H1 (cell line): ENCODE data around the gene VSTM2B. TPM values are rescaled to one million over a fixed set of nuclear protein-coding genes. Genes with fewer than 3 reads are reported as not detected.

Experiments
- BACH1 ChIP-seq: IDR thresholded peaks from 2 replicates; pipeline ENCODE4 v1.6.1; 2012; ENCODE audit warnings: low read length, improper control_type of control experiment
- CREB1 ChIP-seq: IDR thresholded peaks from 2 replicates; pipeline ENCODE4 v1.6.1; 2012; ENCODE audit warnings: inconsistent platforms
- KDM4A ChIP-seq: IDR thresholded peaks from one replicate; pipeline ENCODE4 v1.7.1; 2012; ENCODE audit warnings: low read depth, mild to moderate bottlenecking, moderate library complexity, low read length, inconsistent platforms; ENCODE audit not compliant: severe bottlenecking
- PHF8 ChIP-seq: fragments of 200-600 bp; sonication (generic); conservative IDR thresholded peaks from 2 replicates; pipeline ENCODE4 v1.7.1; 2012; ENCODE audit warnings: low read depth, mild to moderate bottlenecking, inconsistent platforms, low read length, moderate library complexity
- POLR2A ChIP-seq, 2 experiments: IDR thresholded peaks; 1 replicate in 1 of 2; 2 replicates in 1 of 2; pipeline ENCODE4 v1.6.1; 2011; ENCODE audit warnings: low read depth in 2 of 2, low read length in 2 of 2, mild to moderate bottlenecking in 2 of 2; ENCODE audit errors: control extremely low read depth in 1 of 2
- RNF2 ChIP-seq: fragments of 200-900, 300-1000 bp; sonication (generic); IDR thresholded peaks from 2 replicates; pipeline ENCODE4 v1.7.1; 2016; ENCODE audit warnings: borderline replicate concordance, low read depth, mild to moderate bottlenecking, antibody characterized with exemption, low read length; ENCODE audit not compliant: poor library complexity, severe bottlenecking; ENCODE audit errors: missing control alignments
- SUZ12 ChIP-seq: fragments of 200-600 bp; sonication (generic); IDR thresholded peaks from 2 replicates; pipeline ENCODE4 v1.6.1; 2012; ENCODE audit warnings: mild to moderate bottlenecking, inconsistent platforms, low read length, moderate library complexity, mixed read lengths
- TBP ChIP-seq: IDR thresholded peaks from 2 replicates; pipeline ENCODE4 v1.6.1; 2011; ENCODE audit warnings: low read depth, low read length, improper control_type of control experiment
- polyA plus RNA-seq, 7 experiments: library from polyadenylated mRNA; depleted of rRNA in 3 of 7; stranded (reverse) in 5 of 7; unstranded in 2 of 7; fragments of >200 nt in 5 of 7; fragments of 200-250 nt in 2 of 7; gene quantifications; 1 replicate in 5 of 7; 2 replicates in 1 of 7; 4 replicates in 1 of 7; pipeline versions ENCODE4 v1.2.1 to v1.2.3, GENCODE V29; 2011 to 2013; ENCODE audit warnings: missing spikeins in 2 of 7, mixed read lengths in 2 of 7
- total RNA-seq: library from RNA; stranded (reverse); fragmentation: NEBNext Ultra II Directional; extraction: Animal tissue kit (Norgen Biotek cat#: 25700); gene quantifications from 2 replicates; pipeline ENCODE4 v1.2.1, GENCODE V29; 2021
- TF ChIP-seq, protein P1 (sequence below): fragments of 300-600 bp; sonication (generic); IDR thresholded peaks from 2 replicates; pipeline ENCODE4 v1.7.1; 2012; ENCODE audit warnings: low read length, moderate library complexity, mild to moderate bottlenecking, inconsistent platforms; ENCODE audit not compliant: insufficient replicate concordance
- TF ChIP-seq, protein P2 (sequence below): IDR thresholded peaks from 2 replicates; pipeline ENCODE4 v1.6.1; 2012; ENCODE audit warnings: inconsistent platforms
- TF ChIP-seq, protein P3 (sequence below): IDR thresholded peaks from 2 replicates; pipeline ENCODE4 v1.6.1; 2011; ENCODE audit warnings: low read depth, mild to moderate bottlenecking, low read length; ENCODE audit not compliant: insufficient read depth

The VSTM2B gene
- total and polyA plus RNA-seq, 2 of the 8 experiments (the other 6 are each of a cell fraction or from before 2014, with no cell fraction given): 0.82 to 1.5 TPM

DNA sequence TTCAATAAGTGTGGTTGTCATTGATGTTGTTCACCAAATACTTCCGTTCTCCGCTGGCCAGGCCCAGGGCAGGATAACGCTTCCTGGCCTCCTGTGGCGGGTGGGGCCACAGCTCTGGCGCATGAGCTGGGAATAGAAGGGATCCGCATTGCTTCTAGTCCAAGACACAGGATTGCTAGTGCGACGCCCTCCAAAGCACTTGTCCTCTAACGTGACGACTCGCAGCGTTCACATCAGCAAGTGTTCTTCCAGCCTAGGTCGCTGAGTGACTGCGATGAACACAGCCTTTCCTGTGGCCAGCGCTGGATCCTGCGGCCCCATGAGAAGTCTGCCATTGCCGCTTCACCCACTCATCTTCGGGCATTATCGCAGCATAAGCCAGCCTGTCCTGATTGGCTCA lies 39.4 kb downstream of the VSTM2B start (continued):
- TF ChIP-seq, protein P1, sequence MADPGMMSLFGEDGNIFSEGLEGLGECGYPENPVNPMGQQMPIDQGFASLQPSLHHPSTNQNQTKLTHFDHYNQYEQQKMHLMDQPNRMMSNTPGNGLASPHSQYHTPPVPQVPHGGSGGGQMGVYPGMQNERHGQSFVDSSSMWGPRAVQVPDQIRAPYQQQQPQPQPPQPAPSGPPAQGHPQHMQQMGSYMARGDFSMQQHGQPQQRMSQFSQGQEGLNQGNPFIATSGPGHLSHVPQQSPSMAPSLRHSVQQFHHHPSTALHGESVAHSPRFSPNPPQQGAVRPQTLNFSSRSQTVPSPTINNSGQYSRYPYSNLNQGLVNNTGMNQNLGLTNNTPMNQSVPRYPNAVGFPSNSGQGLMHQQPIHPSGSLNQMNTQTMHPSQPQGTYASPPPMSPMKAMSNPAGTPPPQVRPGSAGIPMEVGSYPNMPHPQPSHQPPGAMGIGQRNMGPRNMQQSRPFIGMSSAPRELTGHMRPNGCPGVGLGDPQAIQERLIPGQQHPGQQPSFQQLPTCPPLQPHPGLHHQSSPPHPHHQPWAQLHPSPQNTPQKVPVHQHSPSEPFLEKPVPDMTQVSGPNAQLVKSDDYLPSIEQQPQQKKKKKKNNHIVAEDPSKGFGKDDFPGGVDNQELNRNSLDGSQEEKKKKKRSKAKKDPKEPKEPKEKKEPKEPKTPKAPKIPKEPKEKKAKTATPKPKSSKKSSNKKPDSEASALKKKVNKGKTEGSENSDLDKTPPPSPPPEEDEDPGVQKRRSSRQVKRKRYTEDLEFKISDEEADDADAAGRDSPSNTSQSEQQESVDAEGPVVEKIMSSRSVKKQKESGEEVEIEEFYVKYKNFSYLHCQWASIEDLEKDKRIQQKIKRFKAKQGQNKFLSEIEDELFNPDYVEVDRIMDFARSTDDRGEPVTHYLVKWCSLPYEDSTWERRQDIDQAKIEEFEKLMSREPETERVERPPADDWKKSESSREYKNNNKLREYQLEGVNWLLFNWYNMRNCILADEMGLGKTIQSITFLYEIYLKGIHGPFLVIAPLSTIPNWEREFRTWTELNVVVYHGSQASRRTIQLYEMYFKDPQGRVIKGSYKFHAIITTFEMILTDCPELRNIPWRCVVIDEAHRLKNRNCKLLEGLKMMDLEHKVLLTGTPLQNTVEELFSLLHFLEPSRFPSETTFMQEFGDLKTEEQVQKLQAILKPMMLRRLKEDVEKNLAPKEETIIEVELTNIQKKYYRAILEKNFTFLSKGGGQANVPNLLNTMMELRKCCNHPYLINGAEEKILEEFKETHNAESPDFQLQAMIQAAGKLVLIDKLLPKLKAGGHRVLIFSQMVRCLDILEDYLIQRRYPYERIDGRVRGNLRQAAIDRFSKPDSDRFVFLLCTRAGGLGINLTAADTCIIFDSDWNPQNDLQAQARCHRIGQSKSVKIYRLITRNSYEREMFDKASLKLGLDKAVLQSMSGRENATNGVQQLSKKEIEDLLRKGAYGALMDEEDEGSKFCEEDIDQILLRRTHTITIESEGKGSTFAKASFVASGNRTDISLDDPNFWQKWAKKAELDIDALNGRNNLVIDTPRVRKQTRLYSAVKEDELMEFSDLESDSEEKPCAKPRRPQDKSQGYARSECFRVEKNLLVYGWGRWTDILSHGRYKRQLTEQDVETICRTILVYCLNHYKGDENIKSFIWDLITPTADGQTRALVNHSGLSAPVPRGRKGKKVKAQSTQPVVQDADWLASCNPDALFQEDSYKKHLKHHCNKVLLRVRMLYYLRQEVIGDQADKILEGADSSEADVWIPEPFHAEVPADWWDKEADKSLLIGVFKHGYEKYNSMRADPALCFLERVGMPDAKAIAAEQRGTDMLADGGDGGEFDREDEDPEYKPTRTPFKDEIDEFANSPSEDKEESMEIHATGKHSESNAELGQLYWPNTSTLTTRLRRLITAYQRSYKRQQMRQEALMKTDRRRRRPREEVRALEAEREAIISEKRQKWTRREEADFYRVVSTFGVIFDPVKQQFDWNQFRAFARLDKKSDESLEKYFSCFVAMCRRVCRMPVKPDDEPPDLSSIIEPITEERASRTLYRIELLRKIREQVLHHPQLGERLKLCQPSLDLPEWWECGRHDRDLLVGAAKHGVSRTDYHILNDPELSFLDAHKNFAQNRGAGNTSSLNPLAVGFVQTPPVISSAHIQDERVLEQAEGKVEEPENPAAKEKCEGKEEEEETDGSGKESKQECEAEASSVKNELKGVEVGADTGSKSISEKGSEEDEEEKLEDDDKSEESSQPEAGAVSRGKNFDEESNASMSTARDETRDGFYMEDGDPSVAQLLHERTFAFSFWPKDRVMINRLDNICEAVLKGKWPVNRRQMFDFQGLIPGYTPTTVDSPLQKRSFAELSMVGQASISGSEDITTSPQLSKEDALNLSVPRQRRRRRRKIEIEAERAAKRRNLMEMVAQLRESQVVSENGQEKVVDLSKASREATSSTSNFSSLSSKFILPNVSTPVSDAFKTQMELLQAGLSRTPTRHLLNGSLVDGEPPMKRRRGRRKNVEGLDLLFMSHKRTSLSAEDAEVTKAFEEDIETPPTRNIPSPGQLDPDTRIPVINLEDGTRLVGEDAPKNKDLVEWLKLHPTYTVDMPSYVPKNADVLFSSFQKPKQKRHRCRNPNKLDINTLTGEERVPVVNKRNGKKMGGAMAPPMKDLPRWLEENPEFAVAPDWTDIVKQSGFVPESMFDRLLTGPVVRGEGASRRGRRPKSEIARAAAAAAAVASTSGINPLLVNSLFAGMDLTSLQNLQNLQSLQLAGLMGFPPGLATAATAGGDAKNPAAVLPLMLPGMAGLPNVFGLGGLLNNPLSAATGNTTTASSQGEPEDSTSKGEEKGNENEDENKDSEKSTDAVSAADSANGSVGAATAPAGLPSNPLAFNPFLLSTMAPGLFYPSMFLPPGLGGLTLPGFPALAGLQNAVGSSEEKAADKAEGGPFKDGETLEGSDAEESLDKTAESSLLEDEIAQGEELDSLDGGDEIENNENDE: no peak
- TF ChIP-seq RNF2 (no peak), KDM4A (no peak), POLR2A (IDR thresholded peaks at IDR 0.05; ENCODE audit: control extremely low read depth in 1 of 2, low read depth in 2 of 2, low read length in 2 of 2) (no peak), TBP (no peak), CREB1 (no peak), PHF8 (no peak), BACH1 (no peak), SUZ12 (no peak)
- TF ChIP-seq, protein P2, sequence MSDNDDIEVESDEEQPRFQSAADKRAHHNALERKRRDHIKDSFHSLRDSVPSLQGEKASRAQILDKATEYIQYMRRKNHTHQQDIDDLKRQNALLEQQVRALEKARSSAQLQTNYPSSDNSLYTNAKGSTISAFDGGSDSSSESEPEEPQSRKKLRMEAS: no peak
- TF ChIP-seq, protein P3, sequence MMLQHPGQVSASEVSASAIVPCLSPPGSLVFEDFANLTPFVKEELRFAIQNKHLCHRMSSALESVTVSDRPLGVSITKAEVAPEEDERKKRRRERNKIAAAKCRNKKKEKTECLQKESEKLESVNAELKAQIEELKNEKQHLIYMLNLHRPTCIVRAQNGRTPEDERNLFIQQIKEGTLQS: no peak
